ENCODE results near the gene SYNE2. TPM values are rescaled to one million over a fixed set of nuclear protein-coding genes. Genes with fewer than 3 reads are reported as not detected.

The SYNE2 gene
- total RNA-seq, 1 experiment from 2014 or later = 71.1 TPM

DNA sequence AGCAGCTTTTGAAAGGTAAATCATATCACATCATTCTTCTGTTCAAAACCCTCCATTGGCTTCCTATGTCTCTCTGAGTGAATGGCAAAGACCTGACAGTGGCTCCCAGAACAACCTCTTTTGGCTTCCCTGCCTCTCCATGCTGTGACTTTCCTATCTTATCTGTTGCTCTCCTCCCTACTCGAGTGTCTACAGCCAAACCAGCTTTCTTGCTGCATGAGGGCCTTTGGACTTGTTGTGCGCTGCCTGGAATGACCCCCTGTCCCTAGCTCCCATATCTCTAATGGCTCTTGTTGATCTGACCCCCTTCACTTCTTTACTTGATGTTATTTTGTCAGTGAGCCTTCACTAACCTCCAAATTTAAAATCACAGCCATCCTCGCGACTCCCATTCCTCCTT lies 2.5 kb downstream of the SYNE2 start (continued):
- TF ChIP-seq, protein P1, sequence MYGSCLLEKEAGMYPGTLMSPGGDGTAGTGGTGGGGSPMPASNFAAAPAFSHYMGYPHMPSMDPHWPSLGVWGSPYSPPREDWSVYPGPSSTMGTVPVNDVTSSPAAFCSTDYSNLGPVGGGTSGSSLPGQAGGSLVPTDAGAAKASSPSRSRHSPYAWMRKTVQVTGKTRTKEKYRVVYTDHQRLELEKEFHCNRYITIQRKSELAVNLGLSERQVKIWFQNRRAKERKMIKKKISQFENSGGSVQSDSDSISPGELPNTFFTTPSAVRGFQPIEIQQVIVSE (CRISPR knock-in tag; IDR thresholded peaks at IDR 0.05; ENCODE audit: borderline replicate concordance) = no peak
- TF ChIP-seq, protein P2, sequence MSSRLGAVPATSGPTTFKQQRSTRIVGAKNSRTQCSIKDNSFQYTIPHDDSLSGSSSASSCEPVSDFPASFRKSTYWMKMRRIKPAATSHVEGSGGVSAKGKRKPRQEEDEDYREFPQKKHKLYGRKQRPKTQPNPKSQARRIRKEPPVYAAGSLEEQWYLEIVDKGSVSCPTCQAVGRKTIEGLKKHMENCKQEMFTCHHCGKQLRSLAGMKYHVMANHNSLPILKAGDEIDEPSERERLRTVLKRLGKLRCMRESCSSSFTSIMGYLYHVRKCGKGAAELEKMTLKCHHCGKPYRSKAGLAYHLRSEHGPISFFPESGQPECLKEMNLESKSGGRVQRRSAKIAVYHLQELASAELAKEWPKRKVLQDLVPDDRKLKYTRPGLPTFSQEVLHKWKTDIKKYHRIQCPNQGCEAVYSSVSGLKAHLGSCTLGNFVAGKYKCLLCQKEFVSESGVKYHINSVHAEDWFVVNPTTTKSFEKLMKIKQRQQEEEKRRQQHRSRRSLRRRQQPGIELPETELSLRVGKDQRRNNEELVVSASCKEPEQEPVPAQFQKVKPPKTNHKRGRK (CRISPR knock-in tag; IDR thresholded peaks at IDR 0.05; ENCODE audit: borderline replicate concordance) = no peak
- TF ChIP-seq, protein P3, sequence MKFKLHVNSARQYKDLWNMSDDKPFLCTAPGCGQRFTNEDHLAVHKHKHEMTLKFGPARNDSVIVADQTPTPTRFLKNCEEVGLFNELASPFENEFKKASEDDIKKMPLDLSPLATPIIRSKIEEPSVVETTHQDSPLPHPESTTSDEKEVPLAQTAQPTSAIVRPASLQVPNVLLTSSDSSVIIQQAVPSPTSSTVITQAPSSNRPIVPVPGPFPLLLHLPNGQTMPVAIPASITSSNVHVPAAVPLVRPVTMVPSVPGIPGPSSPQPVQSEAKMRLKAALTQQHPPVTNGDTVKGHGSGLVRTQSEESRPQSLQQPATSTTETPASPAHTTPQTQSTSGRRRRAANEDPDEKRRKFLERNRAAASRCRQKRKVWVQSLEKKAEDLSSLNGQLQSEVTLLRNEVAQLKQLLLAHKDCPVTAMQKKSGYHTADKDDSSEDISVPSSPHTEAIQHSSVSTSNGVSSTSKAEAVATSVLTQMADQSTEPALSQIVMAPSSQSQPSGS (CRISPR knock-in tag; IDR thresholded peaks at IDR 0.05; ENCODE audit: borderline replicate concordance, low read depth) = no peak

DNA sequence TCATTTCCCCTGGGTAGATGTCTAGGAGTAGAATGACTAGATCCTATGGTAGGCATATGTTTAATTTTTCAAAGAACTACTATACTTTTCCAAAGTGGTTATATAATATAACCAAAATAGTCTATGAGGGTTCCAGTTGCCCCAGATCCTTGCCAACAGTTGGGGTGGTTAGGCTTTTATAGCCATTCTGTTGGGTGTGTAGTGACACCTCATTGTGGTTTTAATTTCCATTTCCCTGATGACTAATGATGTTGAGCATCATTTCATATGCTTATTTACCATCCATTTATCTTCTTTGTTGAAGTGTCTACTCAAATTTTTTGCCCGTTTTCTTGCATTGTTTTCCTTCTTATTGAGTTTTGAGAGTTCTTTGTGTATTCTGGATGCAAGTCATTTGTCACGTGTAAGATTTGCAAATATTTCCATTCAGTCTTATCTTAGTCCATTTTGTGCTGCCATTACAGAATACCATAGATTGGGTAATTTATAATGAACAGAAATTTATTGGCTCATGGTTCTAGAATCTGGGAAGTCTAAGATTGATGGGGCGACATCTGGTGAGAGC lies 4.7 kb downstream of the SYNE2 start:
- Mint-ChIP-seq H3K9me3 (no peaks in the 10 kb centered on the region), H3K27me3 (ENCODE audit: low read depth) (peaks cover 6% of the 10 kb centered on the region), H3K4me1 (peaks cover 37% of the 10 kb centered on the region), H3K27ac (no peak overlapping the region), H3K4me3 (no peak overlapping the region), H3K36me3 (no peaks in the 10 kb centered on the region)
- CTCF ChIA-PET = no interaction called here
- POLR2A ChIA-PET = no interaction called here
- TF ChIP-seq ZNF219 (CRISPR knock-in tag; IDR thresholded peaks at IDR 0.05; ENCODE audit: borderline replicate concordance) (no peak), NR1H2 (CRISPR knock-in tag; IDR thresholded peaks at IDR 0.05) (no peak), ZNF317 (CRISPR knock-in tag; IDR thresholded peaks at IDR 0.05; ENCODE audit: borderline replicate concordance, low read depth) (no peak), SP1 (CRISPR knock-in tag; conservative IDR thresholded peaks at IDR 0.05) (no peak), NFATC4 (CRISPR knock-in tag; IDR thresholded peaks at IDR 0.05) (no peak)
- TF ChIP-seq, protein P4, sequence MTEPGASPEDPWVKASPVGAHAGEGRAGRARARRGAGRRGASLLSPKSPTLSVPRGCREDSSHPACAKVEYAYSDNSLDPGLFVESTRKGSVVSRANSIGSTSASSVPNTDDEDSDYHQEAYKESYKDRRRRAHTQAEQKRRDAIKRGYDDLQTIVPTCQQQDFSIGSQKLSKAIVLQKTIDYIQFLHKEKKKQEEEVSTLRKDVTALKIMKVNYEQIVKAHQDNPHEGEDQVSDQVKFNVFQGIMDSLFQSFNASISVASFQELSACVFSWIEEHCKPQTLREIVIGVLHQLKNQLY (CRISPR knock-in tag; IDR thresholded peaks at IDR 0.05) = no peak
- TF ChIP-seq, protein P3 (CRISPR knock-in tag; IDR thresholded peaks at IDR 0.05; ENCODE audit: borderline replicate concordance, low read depth) = no peak
- TF ChIP-seq, protein P5, sequence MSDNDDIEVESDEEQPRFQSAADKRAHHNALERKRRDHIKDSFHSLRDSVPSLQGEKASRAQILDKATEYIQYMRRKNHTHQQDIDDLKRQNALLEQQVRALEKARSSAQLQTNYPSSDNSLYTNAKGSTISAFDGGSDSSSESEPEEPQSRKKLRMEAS (CRISPR knock-in tag; IDR thresholded peaks at IDR 0.05) = no peak
- TF ChIP-seq, protein P6, sequence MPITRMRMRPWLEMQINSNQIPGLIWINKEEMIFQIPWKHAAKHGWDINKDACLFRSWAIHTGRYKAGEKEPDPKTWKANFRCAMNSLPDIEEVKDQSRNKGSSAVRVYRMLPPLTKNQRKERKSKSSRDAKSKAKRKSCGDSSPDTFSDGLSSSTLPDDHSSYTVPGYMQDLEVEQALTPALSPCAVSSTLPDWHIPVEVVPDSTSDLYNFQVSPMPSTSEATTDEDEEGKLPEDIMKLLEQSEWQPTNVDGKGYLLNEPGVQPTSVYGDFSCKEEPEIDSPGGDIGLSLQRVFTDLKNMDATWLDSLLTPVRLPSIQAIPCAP (CRISPR knock-in tag; IDR thresholded peaks at IDR 0.05) = no peak
- TF ChIP-seq, protein P7, sequence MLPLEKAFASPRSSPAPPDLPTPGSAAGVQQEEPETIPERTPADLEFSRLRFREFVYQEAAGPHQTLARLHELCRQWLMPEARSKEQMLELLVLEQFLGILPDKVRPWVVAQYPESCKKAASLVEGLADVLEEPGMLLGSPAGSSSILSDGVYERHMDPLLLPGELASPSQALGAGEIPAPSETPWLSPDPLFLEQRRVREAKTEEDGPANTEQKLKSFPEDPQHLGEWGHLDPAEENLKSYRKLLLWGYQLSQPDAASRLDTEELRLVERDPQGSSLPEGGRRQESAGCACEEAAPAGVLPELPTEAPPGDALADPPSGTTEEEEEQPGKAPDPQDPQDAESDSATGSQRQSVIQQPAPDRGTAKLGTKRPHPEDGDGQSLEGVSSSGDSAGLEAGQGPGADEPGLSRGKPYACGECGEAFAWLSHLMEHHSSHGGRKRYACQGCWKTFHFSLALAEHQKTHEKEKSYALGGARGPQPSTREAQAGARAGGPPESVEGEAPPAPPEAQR (CRISPR knock-in tag; IDR thresholded peaks at IDR 0.05) = no peak
- DNase-seq (ENCODE audit: low spot score) = no peak
- ATAC-seq = no peak

DNA sequence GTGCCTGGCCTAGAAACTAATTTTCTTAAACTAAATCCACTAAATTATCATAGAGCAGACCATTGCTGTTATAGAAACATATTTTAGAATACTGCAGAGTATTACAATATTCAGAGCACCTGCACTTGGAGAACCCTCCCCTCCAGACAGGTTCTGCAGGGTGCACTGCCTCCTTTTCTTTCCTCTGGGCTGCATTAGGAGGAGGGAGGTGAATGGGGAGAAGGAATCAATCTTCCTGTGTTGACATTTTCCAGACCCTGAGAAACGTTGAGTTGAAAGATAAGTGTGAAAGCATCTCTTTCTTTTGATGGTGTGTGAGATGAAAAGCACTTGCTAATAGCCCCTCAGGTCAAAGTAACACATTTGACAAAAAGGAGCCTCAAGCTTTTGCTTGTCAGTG lies 7.3 kb downstream of the SYNE2 start:
- TF ChIP-seq, protein P8, sequence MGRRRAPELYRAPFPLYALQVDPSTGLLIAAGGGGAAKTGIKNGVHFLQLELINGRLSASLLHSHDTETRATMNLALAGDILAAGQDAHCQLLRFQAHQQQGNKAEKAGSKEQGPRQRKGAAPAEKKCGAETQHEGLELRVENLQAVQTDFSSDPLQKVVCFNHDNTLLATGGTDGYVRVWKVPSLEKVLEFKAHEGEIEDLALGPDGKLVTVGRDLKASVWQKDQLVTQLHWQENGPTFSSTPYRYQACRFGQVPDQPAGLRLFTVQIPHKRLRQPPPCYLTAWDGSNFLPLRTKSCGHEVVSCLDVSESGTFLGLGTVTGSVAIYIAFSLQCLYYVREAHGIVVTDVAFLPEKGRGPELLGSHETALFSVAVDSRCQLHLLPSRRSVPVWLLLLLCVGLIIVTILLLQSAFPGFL (CRISPR knock-in tag; IDR thresholded peaks at IDR 0.05; ENCODE audit: borderline replicate concordance) = no peak
- TF ChIP-seq MYBL2 (CRISPR knock-in tag; IDR thresholded peaks at IDR 0.05) = no peak
- H3K9me3 Mint-ChIP-seq = no peaks in the 10 kb centered on the region
- ChIA-PET CTCF (no interaction called here), POLR2A (interaction anchor here (1.2 kb wide), 1 partner anchor 31 kb away, joined by 3 read pairs; no protein-coding TSS in a partner anchor)
- ATAC-seq (no peak), DNase-seq (ENCODE audit: low spot score) (no peak)
- H3K36me3 Mint-ChIP-seq = no peaks in the 10 kb centered on the region
- H3K4me1 Mint-ChIP-seq = peaks cover 43% of the 10 kb centered on the region
- no peak overlapping the region for H3K27ac Mint-ChIP-seq
- H3K4me3 Mint-ChIP-seq = no peak overlapping the region
- H3K27me3 Mint-ChIP-seq (ENCODE audit: low read depth) = no peaks in the 10 kb centered on the region
